Esophagus squamous epithelium (tissue), 5 donors: Measurements from ENCODE around the gene TMEM178B. TPM values are rescaled to one million over a fixed set of nuclear protein-coding genes. Genes with fewer than 3 reads are reported as not detected.

Experiments
- DNase-seq: peaks from one replicate; lab custom pipeline; 2025; lab: John Stamatoyannopoulos, UW
- H3K27ac ChIP-seq, 4 donors: fragments of 200-600 bp; sonication (generic); one replicate each; pipeline ENCODE4 v1.5.1; 2016 to 2019; ENCODE audit warnings: mild to moderate bottlenecking in 1 of 4
- H3K27me3 ChIP-seq, 4 donors: fragments of 200-600 bp; sonication (generic); 1 replicate in 3 of 4; 2 replicates in 1 of 4; pipeline versions ENCODE4 v1.5.1 to v1.6.0; 2017 to 2021; ENCODE audit warnings: antibody characterized with exemption in 1 of 4
- H3K36me3 ChIP-seq, 3 donors: fragments of 200-600 bp; sonication (generic); one replicate each; pipeline ENCODE4 v1.5.1; 2016 to 2019
- H3K4me1 ChIP-seq, 3 donors: fragments of 200-600 bp; sonication (generic); one replicate each; pipeline ENCODE4 v1.5.1; 2017 to 2019
- H3K4me3 ChIP-seq, 4 donors: fragments of 200-600 bp; sonication (generic); 1 replicate in 3 of 4; 2 replicates in 1 of 4; pipeline ENCODE4 v1.5.1; 2016 to 2019; ENCODE audit warnings: mild to moderate bottlenecking in 2 of 4, moderate library complexity in 1 of 4
- H3K9me3 ChIP-seq, 3 donors: fragments of 200-600 bp; sonication (generic); one replicate each; pipeline ENCODE4 v1.5.1; 2016 to 2019
- POLR2A ChIP-seq, 4 donors: fragments of 450-650 bp; IDR thresholded peaks; one replicate each; pipeline ENCODE4 v1.6.1; 2017; ENCODE audit warnings: antibody characterized with exemption in 4 of 4, mild to moderate bottlenecking in 4 of 4, moderate library complexity in 3 of 4
- WGBS, 2 donors: methylation state at CpG; one replicate each; pipeline ENCODE4 v1.1.5; 2018; 5-methylcytosine and 5-hydroxymethylcytosine counted together
- intact Hi-C: fragments of 100-400 bp; cut with DNase I; formaldehyde crosslinking; loops from one replicate; pipeline ENCODE4 v1.15.0; 2022
- total RNA-seq, 4 donors: library from RNA; depleted of rRNA; stranded (reverse); fragments of >200 nt; gene quantifications; one replicate each; pipeline ENCODE4 v1.1.0, GENCODE V29; 2016
- TF ChIP-seq, protein P1 (sequence below), 6 experiments: fragments of 450-650 bp in 4 of 6; fragments of 200-600 bp in 2 of 6; sonication (generic) in 2 of 6; IDR thresholded peaks; one replicate each; pipeline ENCODE4 v1.5.1; 2016 to 2019; ENCODE audit warnings: antibody characterized with exemption in 6 of 6, mild to moderate bottlenecking in 4 of 6, moderate library complexity in 4 of 6
- donor health status: DM: yes; HTN: yes; CAD: no.

The TMEM178B gene
- total RNA-seq, 4 donors from 2014 or later, result 0.95 to 1.7 (median 1.2) TPM

DNA sequence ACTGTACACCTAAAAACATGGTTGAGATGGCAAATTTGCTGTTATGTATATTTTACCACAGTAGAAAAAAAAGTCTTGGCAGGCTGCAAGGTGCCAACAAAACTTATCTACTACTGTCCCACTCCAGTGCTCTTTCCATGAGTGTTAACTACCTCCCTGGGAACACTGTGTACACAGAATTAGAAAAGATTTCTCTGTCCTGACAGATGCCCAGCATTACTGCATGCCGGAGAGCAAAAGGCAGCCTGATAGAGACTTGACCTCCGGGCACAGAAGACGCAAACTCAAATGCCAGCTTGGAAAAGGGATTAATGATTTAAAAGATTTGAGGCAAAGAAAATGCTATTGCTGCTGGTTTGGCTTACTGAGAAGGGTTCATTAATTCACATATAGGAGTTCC is 228.8 kb downstream of the TMEM178B start:
- TF ChIP-seq POLR2A (IDR thresholded peaks at IDR 0.05), result no peak
- TF ChIP-seq, protein P1, sequence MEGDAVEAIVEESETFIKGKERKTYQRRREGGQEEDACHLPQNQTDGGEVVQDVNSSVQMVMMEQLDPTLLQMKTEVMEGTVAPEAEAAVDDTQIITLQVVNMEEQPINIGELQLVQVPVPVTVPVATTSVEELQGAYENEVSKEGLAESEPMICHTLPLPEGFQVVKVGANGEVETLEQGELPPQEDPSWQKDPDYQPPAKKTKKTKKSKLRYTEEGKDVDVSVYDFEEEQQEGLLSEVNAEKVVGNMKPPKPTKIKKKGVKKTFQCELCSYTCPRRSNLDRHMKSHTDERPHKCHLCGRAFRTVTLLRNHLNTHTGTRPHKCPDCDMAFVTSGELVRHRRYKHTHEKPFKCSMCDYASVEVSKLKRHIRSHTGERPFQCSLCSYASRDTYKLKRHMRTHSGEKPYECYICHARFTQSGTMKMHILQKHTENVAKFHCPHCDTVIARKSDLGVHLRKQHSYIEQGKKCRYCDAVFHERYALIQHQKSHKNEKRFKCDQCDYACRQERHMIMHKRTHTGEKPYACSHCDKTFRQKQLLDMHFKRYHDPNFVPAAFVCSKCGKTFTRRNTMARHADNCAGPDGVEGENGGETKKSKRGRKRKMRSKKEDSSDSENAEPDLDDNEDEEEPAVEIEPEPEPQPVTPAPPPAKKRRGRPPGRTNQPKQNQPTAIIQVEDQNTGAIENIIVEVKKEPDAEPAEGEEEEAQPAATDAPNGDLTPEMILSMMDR (IDR thresholded peaks at IDR 0.05), result no peak
- Histone ChIP-seq H3K4me1 (no peaks in the 10 kb centered on the region), H3K36me3 (no peaks in the 10 kb centered on the region), H3K4me3 (no peak overlapping the region), H3K27me3 (no peaks in the 10 kb centered on the region), H3K9me3 (no peaks in the 10 kb centered on the region), H3K27ac (no peak overlapping the region)
- intact Hi-C loops, result no loop called here
- DNase-seq, result no peak
- 77 to 88% methylated on average over 3 of the region's 3 CpGs for WGBS, 2 donors

DNA sequence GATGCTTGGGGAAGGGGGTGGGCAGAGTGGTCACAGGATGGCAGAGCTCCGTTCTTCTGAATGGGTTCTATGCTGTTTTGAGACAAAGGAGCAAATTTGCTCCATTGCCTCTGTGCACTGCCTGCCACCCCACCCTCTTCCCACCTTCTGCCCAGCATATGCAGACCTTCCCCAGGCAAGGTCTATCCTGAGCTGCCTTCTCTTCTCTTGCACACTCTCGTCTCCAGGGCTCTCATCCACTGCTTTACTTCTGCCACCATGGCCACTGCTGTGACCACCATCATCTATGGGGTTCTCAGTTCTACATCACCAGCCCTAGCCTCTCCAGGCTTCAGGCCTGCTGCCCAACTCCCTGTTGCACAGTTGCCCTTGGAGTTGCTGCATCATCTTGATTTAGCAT is 230.4 kb downstream of the TMEM178B start:
- TF ChIP-seq POLR2A (IDR thresholded peaks at IDR 0.05), result no peak
- TF ChIP-seq, protein P1 (IDR thresholded peaks at IDR 0.05), result no peak
- no peak overlapping the region for H3K4me3 ChIP-seq
- no peak overlapping the region for H3K27ac ChIP-seq
- intact Hi-C loops, result no loop called here
- no peaks in the 10 kb centered on the region for H3K4me1 ChIP-seq
- H3K27me3 ChIP-seq, result no peaks in the 10 kb centered on the region
- 76 to 77% methylated on average over 2 of the region's 2 CpGs for WGBS, 2 donors
- no peak for DNase-seq
- no peaks in the 10 kb centered on the region for H3K9me3 ChIP-seq
- no peaks in the 10 kb centered on the region for H3K36me3 ChIP-seq

DNA sequence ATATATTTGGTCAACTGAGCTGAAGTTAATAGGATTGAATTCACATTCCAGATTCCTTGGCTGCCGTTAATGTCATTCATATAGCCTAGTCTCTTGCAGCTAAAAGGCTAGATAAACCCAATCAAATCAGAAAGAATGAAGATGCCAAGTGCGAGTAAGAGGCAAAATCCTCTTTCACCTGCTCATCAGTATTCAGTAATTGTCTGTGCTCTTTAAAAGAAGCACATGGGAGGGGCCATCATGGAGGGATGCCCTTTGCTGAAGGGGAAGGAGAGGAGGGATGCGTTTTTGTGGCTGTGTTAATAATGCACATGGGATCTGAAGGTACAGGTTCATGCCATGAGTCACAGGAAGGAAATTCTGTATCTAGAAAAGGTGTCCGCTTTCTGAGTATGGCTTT is 232.2 kb downstream of the TMEM178B start:
- no peak for DNase-seq
- H3K27me3 ChIP-seq, result no peaks in the 10 kb centered on the region
- intact Hi-C loops, result no loop called here
- H3K4me1 ChIP-seq, result no peaks in the 10 kb centered on the region
- no peak overlapping the region for H3K4me3 ChIP-seq
- 51 to 57% methylated on average over 4 of the region's 4 CpGs for WGBS, 2 donors
- TF ChIP-seq POLR2A (IDR thresholded peaks at IDR 0.05), result no peak
- TF ChIP-seq, protein P1 (IDR thresholded peaks at IDR 0.05), result no peak
- H3K36me3 ChIP-seq, result no peaks in the 10 kb centered on the region
- H3K9me3 ChIP-seq, result no peaks in the 10 kb centered on the region
- no peak overlapping the region for H3K27ac ChIP-seq

DNA sequence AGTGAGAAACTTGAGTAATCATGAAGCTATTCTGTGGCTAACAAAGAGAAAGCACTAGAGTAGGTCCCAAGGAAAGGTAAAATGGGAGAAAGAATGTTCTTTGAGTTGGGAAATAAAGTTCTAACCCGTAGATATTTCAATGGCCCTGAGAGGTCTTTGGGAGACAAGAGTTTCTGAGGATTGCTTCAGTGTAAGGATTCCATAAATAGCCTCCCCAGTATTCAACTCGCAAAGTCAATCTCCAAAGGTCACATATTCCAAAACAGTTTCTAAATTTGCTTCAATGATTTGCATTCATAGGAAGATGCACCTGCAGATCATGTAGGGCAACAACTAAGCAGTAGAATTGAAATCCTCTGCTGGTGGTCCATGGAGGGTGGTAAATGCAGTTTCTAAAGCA is 238.5 kb downstream of the TMEM178B start:
- H3K27ac ChIP-seq, result no peak overlapping the region
- no peak overlapping the region for H3K4me3 ChIP-seq
- no peaks in the 10 kb centered on the region for H3K27me3 ChIP-seq
- intact Hi-C loops, result no loop called here
- WGBS, 2 donors, result 61 to 73% methylated on average over 2 of the region's 2 CpGs
- no peaks in the 10 kb centered on the region for H3K9me3 ChIP-seq
- H3K4me1 ChIP-seq, result no peaks in the 10 kb centered on the region
- no peak for DNase-seq
- no peaks in the 10 kb centered on the region for H3K36me3 ChIP-seq
- TF ChIP-seq, protein P1 (IDR thresholded peaks at IDR 0.05), result no peak
- no peak for TF ChIP-seq POLR2A (IDR thresholded peaks at IDR 0.05)

DNA sequence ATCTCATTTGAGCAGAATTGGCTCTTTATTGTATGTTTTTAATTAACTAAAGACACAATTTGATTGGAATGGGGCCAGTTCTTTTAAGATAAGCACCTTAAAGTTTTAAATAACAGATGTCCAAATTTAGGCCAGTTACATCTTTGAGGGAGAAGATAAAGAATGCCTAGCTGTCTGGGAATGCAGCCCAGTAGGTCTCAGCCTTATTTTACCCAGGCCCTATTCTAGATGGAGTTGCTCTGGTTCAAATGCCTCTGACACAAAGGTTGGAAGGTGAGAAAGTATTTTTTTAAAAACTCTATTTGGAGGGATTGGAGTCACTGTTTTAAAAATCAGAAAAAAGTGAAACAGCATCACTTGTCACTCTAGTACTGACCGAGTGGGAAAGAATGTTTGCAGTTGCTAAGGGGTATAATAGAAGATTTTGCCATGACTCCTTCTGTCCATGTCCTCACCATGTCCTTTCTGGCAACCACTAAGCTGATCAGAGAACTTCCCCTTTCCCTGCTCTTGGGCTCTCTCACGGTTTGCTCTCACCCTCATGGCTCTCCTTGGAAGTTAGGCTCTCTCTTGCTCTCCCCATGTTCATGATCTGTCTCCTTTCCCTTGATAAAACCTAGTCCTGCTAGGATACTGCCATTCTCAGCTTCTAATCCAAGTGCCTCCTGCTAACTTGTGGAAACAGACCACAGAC is 239.1 kb downstream of the TMEM178B start:
- Histone ChIP-seq H3K4me1 (no peaks in the 10 kb centered on the region), H3K9me3 (no peaks in the 10 kb centered on the region), H3K36me3 (no peaks in the 10 kb centered on the region), H3K4me3 (no peak overlapping the region), H3K27me3 (no peaks in the 10 kb centered on the region), H3K27ac (no peak overlapping the region)
- no peak for DNase-seq
- 48 to 59% methylated on average over 2 of the region's 2 CpGs for WGBS, 2 donors
- TF ChIP-seq POLR2A (IDR thresholded peaks at IDR 0.05), result no peak
- TF ChIP-seq, protein P1 (IDR thresholded peaks at IDR 0.05), result no peak
- intact Hi-C loops, result no loop called here
